ENCODE results near the gene DTHD1. TPM values are rescaled to one million over a fixed set of nuclear protein-coding genes. Genes with fewer than 3 reads are reported as not detected.

DTHD1 gene
- total and polyA plus RNA-seq, 8 donors = 0.09 to 0.12 (median 0.09) TPM; not detected in 4

GRCh38 chr4:36374836-36375511, 93.6 kb downstream of the DTHD1 start:
- intact Hi-C loops (cut with DNase I) = no loop called here
- FAIRE-seq (no peak), ATAC-seq (no peak), DNase-seq (peak in 2 of 6 donors; percentile 14 to 60)
- Histone ChIP-seq H3K4me1 (no peaks in the 10 kb centered on the region), H3K27me3 (no peaks in the 10 kb centered on the region), H3K36me3 (no peaks in the 10 kb centered on the region), H3K9me3 (no peaks in the 10 kb centered on the region), H3K27ac (no peak overlapping the region), H3K4me3 (no peak overlapping the region)
- 92 to 93% methylated on average over 40 of the region's 40 CpGs for WGBS, 2 donors
- no peak for TF ChIP-seq CTCF (IDR thresholded peaks at IDR 0.05)

GRCh38 chr4:36385951-36386571, 104.6 kb downstream of the DTHD1 start:
- FAIRE-seq (no peak), DNase-seq (no peak), ATAC-seq (peak in 2 of 4 donors; percentile 74 to 75)
- 45 to 51% methylated on average over 5 of the region's 5 CpGs for WGBS, 2 donors
- Histone ChIP-seq H3K9me3 (no peaks in the 10 kb centered on the region), H3K27me3 (peaks cover 0 to 9% (median 0%) of the 10 kb centered on the region in 4 donors), H3K4me3 (no peak overlapping the region), H3K27ac (no peak overlapping the region), H3K36me3 (no peaks in the 10 kb centered on the region), H3K4me1 (no peaks in the 10 kb centered on the region)
- TF ChIP-seq CTCF (IDR thresholded peaks at IDR 0.05) = no peak
- intact Hi-C loops (cut with DNase I) = no loop called here

DNA sequence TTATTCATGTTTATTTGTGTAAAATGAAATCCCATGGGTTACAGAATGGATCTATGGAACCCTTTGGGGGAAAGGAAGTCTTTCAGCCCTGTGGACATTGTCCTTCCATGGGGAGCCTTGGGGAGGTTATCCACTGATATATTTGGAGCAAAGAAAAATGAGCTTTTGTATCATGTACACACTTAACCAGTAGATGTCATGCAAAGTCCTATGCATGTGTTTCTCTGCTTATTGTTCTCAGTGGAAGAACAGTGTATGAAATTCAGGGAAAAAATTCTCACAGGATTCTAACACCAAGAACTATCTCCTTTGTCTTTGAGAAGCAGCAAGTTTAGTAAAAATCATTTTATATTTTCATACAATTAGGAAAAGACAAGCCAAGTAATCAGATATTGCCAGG, 105.3 kb downstream of the DTHD1 start:
- H3K9me3 ChIP-seq = no peaks in the 10 kb centered on the region
- DNase-seq = no peak
- H3K27me3 ChIP-seq = peaks cover 0 to 9% (median 0%) of the 10 kb centered on the region in 4 donors
- no peak for FAIRE-seq
- intact Hi-C loops (cut with DNase I) = no loop called here
- no peaks in the 10 kb centered on the region for H3K4me1 ChIP-seq
- TF ChIP-seq CTCF (IDR thresholded peaks at IDR 0.05) = no peak
- no peak overlapping the region for H3K27ac ChIP-seq
- no peaks in the 10 kb centered on the region for H3K36me3 ChIP-seq
- no peak for ATAC-seq
- no peak overlapping the region for H3K4me3 ChIP-seq

- FAIRE-seq (no peak), DNase-seq (no peak), ATAC-seq (no peak)
- TF ChIP-seq CTCF (IDR thresholded peaks at IDR 0.05) = no peak
- no peak overlapping the region for H3K27ac ChIP-seq
- no peaks in the 10 kb centered on the region for H3K36me3 ChIP-seq
- intact Hi-C loops (cut with DNase I) = no loop called here
- H3K27me3 ChIP-seq = peaks cover 0 to 9% (median 0%) of the 10 kb centered on the region in 4 donors
- H3K9me3 ChIP-seq = no peaks in the 10 kb centered on the region
- 10% methylated on average over 5 of the region's 5 CpGs for WGBS, 2 donors
- H3K4me3 ChIP-seq = no peak overlapping the region
- no peaks in the 10 kb centered on the region for H3K4me1 ChIP-seq
Measured at GRCh38 chr4:36388710-36389109, 107.3 kb downstream of the DTHD1 start.

DNA sequence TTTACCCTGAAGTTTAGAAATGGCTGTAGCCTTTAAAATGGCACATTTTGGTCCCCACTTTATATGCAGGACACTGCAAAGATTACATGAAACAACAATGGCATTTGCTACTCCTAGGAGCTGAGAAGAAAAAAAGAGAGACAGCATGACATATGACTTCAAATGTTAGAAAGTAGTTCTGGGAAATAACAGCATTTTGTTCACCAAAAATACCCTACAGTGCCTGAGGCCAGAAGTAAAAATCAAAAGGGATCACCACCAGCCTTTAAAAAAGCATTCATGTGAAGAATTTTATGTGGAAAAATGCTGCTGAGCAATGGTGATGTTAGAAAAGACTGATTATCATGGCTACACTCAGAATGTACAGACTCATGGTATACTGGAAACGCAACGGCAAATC, 110.0 kb downstream of the DTHD1 start:
- peaks cover 0 to 9% (median 0%) of the 10 kb centered on the region in 4 donors for H3K27me3 ChIP-seq
- H3K9me3 ChIP-seq = no peaks in the 10 kb centered on the region
- no peaks in the 10 kb centered on the region for H3K36me3 ChIP-seq
- FAIRE-seq (no peak), ATAC-seq (no peak), DNase-seq (no peak)
- no peaks in the 10 kb centered on the region for H3K4me1 ChIP-seq
- 77 to 87% methylated on average over 2 of the region's 2 CpGs for WGBS, 2 donors
- TF ChIP-seq CTCF (IDR thresholded peaks at IDR 0.05) = no peak
- H3K27ac ChIP-seq = no peak overlapping the region
- intact Hi-C loops (cut with DNase I) = no loop called here
- no peak overlapping the region for H3K4me3 ChIP-seq

All from pancreas (tissue), 10 donors.